ENCODE results near the gene HIP1R. TPM values are rescaled to one million over a fixed set of nuclear protein-coding genes. Genes with fewer than 3 reads are reported as not detected.

Gene HIP1R
- total and polyA plus RNA-seq, 2 of the 8 experiments (the other 6 are each of a cell fraction or from before 2014, with no cell fraction given), result 11.2 to 14.5 TPM

- Histone ChIP-seq H2BK20ac (ENCODE audit: low read length) (no peak overlapping the region), H3K9ac (replicated peaks in 1 of 4; ENCODE audit: extremely low read depth in 1 of 4, low read depth in 3 of 4, low read length in 3 of 4) (no peak overlapping the region), H3K36me3 (ENCODE audit: control insufficient read depth in 2 of 4, insufficient read depth in 4 of 4, low read length in 3 of 4) (no peaks in the 10 kb centered on the region), H2AFZ (ENCODE audit: low read length) (no peak overlapping the region), H2BK15ac (ENCODE audit: low read length) (no peak overlapping the region), H3K14ac (ENCODE audit: insufficient read length) (no peak overlapping the region), H3K4me1 (replicated peaks in 1 of 4; ENCODE audit: control insufficient read depth in 3 of 4, insufficient read depth in 4 of 4, low read length in 3 of 4) (peaks cover 0 to 2% (median 0%) of the 10 kb centered on the region in 4 experiments; a peak in 1 of 7 replicates), H3K18ac (ENCODE audit: extremely low read depth, low read length) (no peak overlapping the region), H3K27me3 (replicated peaks in 1 of 4; ENCODE audit: control insufficient read depth in 3 of 4, extremely low read depth in 1 of 4, insufficient read depth in 3 of 4, low read length in 3 of 4) (peaks cover 2 to 38% (median 35%) of the 10 kb centered on the region in 4 experiments), H4K91ac (replicated peaks; ENCODE audit: insufficient read length, low read length) (no peak overlapping the region), H2BK12ac (ENCODE audit: low read depth, low read length) (peak overlapping the region; percentile 11; the same call in 1 of the 2 replicates), H3K79me1 (ENCODE audit: low read depth, low read length) (peaks cover 4% of the 10 kb centered on the region; the same call in 1 of the 2 replicates), H2BK5ac (ENCODE audit: low read depth, low read length) (no peak overlapping the region), H3K56ac (replicated peaks; ENCODE audit: insufficient read length, low read depth, low read length) (no peak overlapping the region), H3K23me2 (ENCODE audit: low read depth, low read length) (no peaks in the 10 kb centered on the region), H3K27ac (ENCODE audit: low read depth, low read length) (no peak overlapping the region), H3K4me2 (ENCODE audit: insufficient read depth in 1 of 2, low read depth in 2 of 2, low read length in 2 of 2) (no peak overlapping the region), H4K8ac (ENCODE audit: extremely low read depth, insufficient read depth, low read length) (no peak overlapping the region), H2BK120ac (replicated peaks; ENCODE audit: low read depth, low read length) (no peak overlapping the region), H3K9me3 (ENCODE audit: insufficient read depth in 2 of 2, low read depth in 1 of 2, low read length in 1 of 2) (no peaks in the 10 kb centered on the region), H4K5ac (ENCODE audit: insufficient read length, low read depth, low read length) (no peak overlapping the region), H3K4me3 (ENCODE audit: extremely low read depth in 1 of 4, insufficient read depth in 2 of 4, low read depth in 3 of 4, low read length in 4 of 4) (no peak overlapping the region), H3K79me2 (ENCODE audit: control insufficient read depth in 1 of 2, insufficient read depth in 2 of 2, low read length in 2 of 2) (peaks cover 0 to 19% of the 10 kb centered on the region in 2 experiments; a peak in 2 of 4 replicates), H4K20me1 (replicated peaks in 1 of 2; ENCODE audit: control insufficient read depth in 1 of 2, insufficient read depth in 2 of 2, low read length in 2 of 2) (peaks cover 29 to 43% of the 10 kb centered on the region in 2 experiments), H3K23ac (ENCODE audit: insufficient read length) (no peak overlapping the region), H2AK5ac (ENCODE audit: low read depth, low read length) (no peak overlapping the region), H3K4ac (replicated peaks; ENCODE audit: insufficient read length, low read depth, low read length) (no peak overlapping the region)
- TF ChIP-seq CTCF (IDR thresholded peaks at IDR 0.05; ENCODE audit: control extremely low read depth in 1 of 3, insufficient read depth in 1 of 3, low read depth in 1 of 3, low read length in 3 of 3) (peak; percentile 37 to 59 (median 59)), RAD21 (IDR thresholded peaks at IDR 0.05 in 1 of 2, conservative IDR thresholded peaks at IDR 0.05 in 1 of 2; ENCODE audit: low read depth in 2 of 2, low read length in 2 of 2) (peak; percentile 47 to 59), SP2 (IDR thresholded peaks at IDR 0.05; ENCODE audit: low read length) (no peak)
- WGBS, 2 experiments (ENCODE audit: extremely low coverage in 1 of 2, insufficient coverage in 1 of 2, insufficient read length in 1 of 2, insufficient replicate concordance in 2 of 2, low coverage in 1 of 2, low lambda C conversion rate in 2 of 2, missing lambda C conversion rate in 1 of 2), result 72% methylated on average over 8 of the region's 8 CpGs; no CpG with 5 or more reads in 1 of the 2 experiments
- DNase-seq (ENCODE audit: low read depth in 1 of 2, low spot score in 2 of 2) (no peak), FAIRE-seq (no peak)
- ChIA-PET POLR2A (ENCODE audit: partially characterized antibody) (interaction anchor here (1.2 to 1.8 kb wide), 2 partner anchors 8 to 67 kb away, joined by 4 to 6 read pairs; no protein-coding TSS in a partner anchor), CTCF (ENCODE audit: partially characterized antibody) (interaction anchor here (0.8 to 6.2 kb wide), 17 partner anchors 9 to 357 kb away, joined by 3 to 41 read pairs (median 4); no protein-coding TSS in a partner anchor)
Observed at GRCh38 chr12:122880668-122881067, 45.4 kb downstream of the HIP1R start.
